Hippocampal formation (tissue), 2 donors: ENCODE measurements around the gene CFC1.
"Not testable (repeated sequence)": the region's sequence is repeated elsewhere in the genome, so short reads cannot be mapped to it uniquely, and the experiment has no call there.

ENCODE experiments used
- DNase-seq, 2 donors: peaks; one replicate each; lab custom pipeline; 2025; lab: John Stamatoyannopoulos, UW

Gene CFC1

GRCh38 chr2:130583582-130583981 is 15.8 kb downstream of the CFC1 start:
- not testable (repeated sequence) for DNase-seq

- not testable (repeated sequence) for DNase-seq
These were observed 16.4 kb downstream of the CFC1 start for GRCh38 chr2:130582970-130583369.

GRCh38 chr2:130581491-130581890 is 17.9 kb downstream of the CFC1 start:
- not testable (repeated sequence) for DNase-seq

- not testable (repeated sequence) for DNase-seq
These were observed 20.3 kb downstream of the CFC1 start for GRCh38 chr2:130579121-130579520.

GRCh38 chr2:130577559-130577958 is 21.8 kb downstream of the CFC1 start:
- DNase-seq, result not testable (repeated sequence)

- DNase-seq, result not testable (repeated sequence)
These were observed 23.1 kb downstream of the CFC1 start for GRCh38 chr2:130576209-130576784.

- DNase-seq, result not testable (repeated sequence)
These were observed 25.1 kb downstream of the CFC1 start for GRCh38 chr2:130574230-130574629.

- not testable (repeated sequence) for DNase-seq
These were observed 27.4 kb downstream of the CFC1 start for GRCh38 chr2:130571929-130572328.

- not testable (repeated sequence) for DNase-seq
These were observed 33.2 kb downstream of the CFC1 start for GRCh38 chr2:130566165-130566564.

GRCh38 chr2:130556441-130556840 is 42.9 kb downstream of the CFC1 start:
- DNase-seq, result not testable (repeated sequence)

- DNase-seq, result not testable (repeated sequence)
These were observed 45.2 kb downstream of the CFC1 start for GRCh38 chr2:130554178-130554577.

GRCh38 chr2:130549475-130549874 is 49.9 kb downstream of the CFC1 start:
- DNase-seq, result not testable (repeated sequence)

- not testable (repeated sequence) for DNase-seq
These were observed 51.0 kb downstream of the CFC1 start for GRCh38 chr2:130548418-130548817.

GRCh38 chr2:130544978-130545377 is 54.4 kb downstream of the CFC1 start:
- DNase-seq, result not testable (repeated sequence)

- DNase-seq, result not testable (repeated sequence)
These were observed 55.4 kb downstream of the CFC1 start for GRCh38 chr2:130543785-130544528.

- DNase-seq, result not testable (repeated sequence)
These were observed 56.6 kb downstream of the CFC1 start for GRCh38 chr2:130542789-130543188.
